ENCODE measurements around the gene MINDY4.

MINDY4 gene

GRCh38 chr7:30902466-30902865 is 131.2 kb downstream of the MINDY4 start:
- H3K4me3 ChIP-seq (ENCODE audit: low read length) = no peak overlapping the region
- DNase-seq (ENCODE audit: low read depth, low spot score) = no peak

GRCh38 chr7:30903146-30903545 is 131.9 kb downstream of the MINDY4 start:
- no peak for DNase-seq (ENCODE audit: low read depth, low spot score)
- H3K4me3 ChIP-seq (ENCODE audit: low read length) = no peak overlapping the region

GRCh38 chr7:30904561-30904960 is 133.3 kb downstream of the MINDY4 start:
- DNase-seq (ENCODE audit: low read depth, low spot score) = no peak
- no peak overlapping the region for H3K4me3 ChIP-seq (ENCODE audit: low read length)

DNA sequence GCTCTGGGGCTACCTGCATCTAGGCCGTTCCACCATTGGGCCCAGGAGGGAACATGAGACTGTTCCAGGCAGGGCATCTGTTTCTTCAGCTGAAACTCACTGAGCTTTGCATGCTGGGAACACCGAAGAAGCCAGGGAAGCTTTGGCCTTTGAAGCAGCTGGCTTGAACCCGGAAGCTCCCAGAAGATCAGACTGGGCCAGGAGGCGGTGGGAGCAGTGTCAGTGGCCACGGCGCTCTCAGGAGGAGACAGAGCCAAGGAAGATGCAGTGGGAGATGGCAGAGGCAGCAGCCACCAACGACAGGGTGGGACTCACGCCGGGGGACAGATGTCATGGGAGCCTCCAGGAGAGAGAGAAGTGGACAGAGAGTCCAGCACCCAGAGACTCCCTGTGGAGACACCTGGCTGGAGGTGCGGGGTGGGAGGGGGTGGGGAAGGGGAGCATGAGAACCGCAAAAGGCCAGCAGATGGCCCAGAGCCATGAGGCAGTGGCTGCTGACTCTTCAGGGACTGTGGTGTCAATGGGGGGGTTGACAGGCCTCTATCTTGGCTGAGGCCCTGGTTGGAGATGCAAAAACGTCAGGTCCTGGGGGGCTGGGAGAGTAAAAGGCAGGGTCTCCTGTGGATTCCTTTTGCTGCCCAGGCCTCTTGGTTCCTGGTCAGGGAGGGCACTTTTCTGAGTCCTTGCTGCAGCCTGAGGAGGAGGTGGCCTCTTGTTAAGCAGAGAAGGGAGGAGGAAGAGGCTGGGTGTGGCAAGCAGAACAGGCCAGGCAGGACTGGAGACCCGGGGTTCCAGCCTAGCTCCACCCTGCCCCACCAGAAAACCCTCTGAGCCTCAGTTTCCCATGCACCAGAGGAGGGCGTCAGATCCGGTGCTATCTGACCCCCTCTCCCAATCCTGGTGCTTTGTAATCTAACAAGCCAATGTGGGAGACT is 134.1 kb downstream of the MINDY4 start:
- no peak overlapping the region for H3K4me3 ChIP-seq (ENCODE audit: low read length)
- DNase-seq (ENCODE audit: low read depth, low spot score) = no peak

DNA sequence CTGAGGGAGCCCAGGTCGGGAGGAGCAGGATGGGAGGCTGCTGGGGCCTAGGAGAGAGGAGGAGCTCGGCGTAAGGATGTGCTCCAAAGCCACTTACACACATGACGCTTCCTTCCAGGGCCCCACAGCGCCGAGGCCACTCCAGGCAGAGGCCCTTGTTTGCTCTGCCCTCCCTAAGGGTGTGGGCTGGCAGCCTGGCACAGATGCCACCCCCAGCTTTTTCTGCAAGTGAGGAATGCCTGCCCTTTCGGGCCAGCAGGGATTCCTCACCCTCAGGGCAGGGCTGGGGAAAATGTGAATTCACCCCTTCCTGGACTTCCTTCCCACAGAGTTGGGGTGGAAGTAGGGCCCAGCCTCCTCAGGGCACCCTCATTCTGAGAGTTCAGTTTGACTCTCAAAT is 134.8 kb downstream of the MINDY4 start:
- H3K4me3 ChIP-seq (ENCODE audit: low read length) = no peak overlapping the region
- DNase-seq (ENCODE audit: low read depth, low spot score) = no peak

DNA sequence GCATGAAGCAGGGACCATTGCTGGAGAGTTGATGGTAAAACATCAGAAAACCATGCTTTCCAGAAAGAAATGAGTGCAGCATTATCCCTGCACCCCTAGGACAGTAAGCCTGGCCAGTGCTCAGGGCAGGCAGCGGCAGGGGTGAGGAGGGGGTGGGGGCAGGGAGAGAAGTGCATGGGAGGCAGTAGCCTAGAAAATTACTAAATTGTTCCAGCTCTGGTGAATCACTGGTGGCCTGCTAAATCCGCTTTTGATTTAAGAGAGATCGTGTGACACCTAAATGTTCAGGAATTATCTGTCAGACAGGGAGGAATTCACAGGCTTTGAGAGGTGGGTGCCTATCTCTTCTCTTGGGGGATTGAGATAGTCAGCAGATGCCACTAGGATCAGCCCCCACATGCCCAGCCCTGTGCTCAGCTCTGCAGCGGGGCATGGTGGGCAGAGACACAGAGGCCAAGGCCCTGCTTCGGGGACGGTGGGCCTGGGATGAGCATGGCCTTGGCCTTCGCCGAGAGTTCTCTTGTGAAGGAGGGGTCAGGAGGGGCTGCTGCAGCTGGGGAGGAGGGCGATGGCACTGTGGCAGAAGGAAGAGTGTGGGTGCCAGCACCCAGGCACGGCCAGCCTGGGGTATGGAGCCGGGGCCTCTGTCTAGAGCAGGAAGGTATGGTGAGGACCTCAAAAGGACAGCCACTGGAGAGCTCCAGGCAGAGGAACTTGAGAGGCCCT is 135.5 kb downstream of the MINDY4 start:
- H3K4me3 ChIP-seq (ENCODE audit: low read length) = no peak overlapping the region
- DNase-seq (ENCODE audit: low read depth, low spot score) = no peak

DNA sequence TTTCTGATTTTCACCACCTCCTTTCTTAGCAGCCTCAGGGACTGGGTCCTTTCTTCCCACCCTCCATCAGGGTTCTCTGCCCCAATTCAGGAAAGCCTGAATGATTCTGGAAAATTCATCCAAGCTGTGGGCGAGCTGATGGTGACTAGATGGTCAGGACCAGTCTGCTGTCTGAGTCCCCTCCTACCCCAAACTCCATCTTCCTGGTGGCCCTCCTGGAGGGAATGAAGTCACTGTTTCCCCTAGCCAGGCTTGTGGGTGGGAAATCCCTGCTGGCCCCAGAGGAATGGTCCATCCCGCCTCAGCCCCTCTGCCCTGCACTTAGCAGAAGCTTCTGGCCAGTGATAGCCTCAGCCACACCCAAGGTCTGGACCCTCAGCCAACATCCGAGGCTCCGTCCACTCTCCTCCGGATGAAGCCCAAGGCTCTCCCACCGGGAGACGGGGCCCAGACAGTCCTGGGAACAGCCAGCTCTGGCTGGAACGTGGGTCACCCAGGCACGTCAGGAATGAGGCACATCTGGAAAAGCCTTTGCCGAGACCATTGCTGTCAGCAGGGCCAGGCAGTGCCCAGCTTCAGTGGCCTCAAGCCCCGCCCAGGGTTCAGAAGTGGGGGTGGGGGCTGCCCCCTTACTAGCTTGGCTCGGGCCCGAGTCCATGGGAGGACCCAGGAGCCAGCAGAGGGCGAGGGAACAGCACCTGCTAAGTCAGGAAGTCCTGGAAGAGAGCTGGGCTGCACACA is 136.5 kb downstream of the MINDY4 start:
- H3K4me3 ChIP-seq (ENCODE audit: low read length) = no peak overlapping the region
- no peak for DNase-seq (ENCODE audit: low read depth, low spot score)

DNA sequence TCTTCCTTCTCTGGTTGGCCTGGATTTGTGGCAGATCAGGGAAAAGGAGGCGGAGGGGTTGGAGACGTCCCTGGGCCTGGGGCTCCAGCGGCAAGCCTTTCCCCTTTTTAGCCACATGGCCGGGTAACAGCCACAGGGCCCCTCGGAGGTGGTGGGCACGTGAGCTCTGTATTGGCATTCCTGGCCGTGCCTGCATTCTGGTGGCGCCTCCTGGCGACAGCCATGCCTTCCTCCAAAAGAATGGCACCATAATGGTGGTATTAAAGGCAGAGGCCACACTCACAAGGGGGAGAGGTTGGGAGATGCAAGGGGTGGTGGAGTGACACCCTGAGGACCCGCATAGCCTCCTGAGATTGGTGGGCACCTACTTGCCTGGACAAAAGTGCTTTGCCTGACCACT is 137.5 kb downstream of the MINDY4 start:
- H3K4me3 ChIP-seq (ENCODE audit: low read length) = no peak overlapping the region
- no peak for DNase-seq (ENCODE audit: low read depth, low spot score)

DNA sequence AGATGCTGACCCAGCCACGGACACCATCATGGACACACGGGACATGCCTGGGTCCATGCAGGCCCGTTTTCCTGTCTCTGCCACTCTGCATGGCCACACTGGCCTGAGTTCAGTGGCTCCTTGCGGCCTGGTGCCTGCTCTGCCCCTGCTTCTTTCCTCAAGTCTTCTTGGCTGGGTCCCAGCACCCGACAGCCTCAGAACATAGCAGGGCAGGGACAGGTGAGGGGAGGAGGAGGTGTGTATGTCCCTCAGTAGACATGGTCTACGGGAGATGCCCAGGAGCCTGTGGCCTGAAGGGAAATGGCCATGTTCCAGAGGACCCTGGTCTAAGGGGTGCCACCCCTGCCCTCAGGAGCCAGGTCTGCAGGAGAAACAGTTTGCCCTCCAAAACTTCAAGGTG is 138.2 kb downstream of the MINDY4 start:
- no peak for DNase-seq (ENCODE audit: low read depth, low spot score)
- H3K4me3 ChIP-seq (ENCODE audit: low read length) = no peak overlapping the region

- no peak for DNase-seq (ENCODE audit: low read depth, low spot score)
Observed at GRCh38 chr7:30910411-30911073, 139.3 kb downstream of the MINDY4 start.

GRCh38 chr7:30911133-30911532 is 139.9 kb downstream of the MINDY4 start:
- H3K4me3 ChIP-seq (ENCODE audit: low read length) = no peak overlapping the region

More at GRCh38 chr7:30910411-30911073, 139.3 kb downstream of the MINDY4 start:
- no peak overlapping the region for H3K4me3 ChIP-seq (ENCODE audit: low read length)

GRCh38 chr7:30911561-30911969 is 140.3 kb downstream of the MINDY4 start, which contains the start of gene AQP1:
AQP1 (plus strand) TSS chr7:30911853; CDS start chr7:30911910, 57 bp downstream.
- no peak for DNase-seq (ENCODE audit: low read depth, low spot score)
- H3K4me3 ChIP-seq (ENCODE audit: low read length) = no peak within 1 kb of the TSS

More at GRCh38 chr7:30911133-30911532, 139.9 kb downstream of the MINDY4 start:
- no peak for DNase-seq (ENCODE audit: low read depth, low spot score)

GRCh38 chr7:30912021-30912730 is 141.0 kb downstream of the MINDY4 start:
- H3K4me3 ChIP-seq (ENCODE audit: low read length) = no peak overlapping the region
- DNase-seq (ENCODE audit: low read depth, low spot score) = no peak

DNA sequence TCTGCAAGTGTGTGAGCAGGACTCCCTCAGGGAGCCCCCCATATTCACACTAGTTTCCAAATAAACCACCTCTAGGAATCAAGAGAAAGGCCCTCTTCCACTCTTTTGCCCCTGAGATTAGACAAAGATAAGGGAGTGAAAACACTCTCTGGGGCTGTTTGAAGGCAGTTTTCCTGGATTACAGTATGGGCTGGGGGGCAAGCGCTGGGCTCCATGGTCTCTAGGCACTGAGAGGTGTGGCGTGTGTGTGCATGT is 141.4 kb downstream of the MINDY4 start:
- DNase-seq (ENCODE audit: low read depth, low spot score) = no peak
- H3K4me3 ChIP-seq (ENCODE audit: low read length) = no peak overlapping the region

DNA sequence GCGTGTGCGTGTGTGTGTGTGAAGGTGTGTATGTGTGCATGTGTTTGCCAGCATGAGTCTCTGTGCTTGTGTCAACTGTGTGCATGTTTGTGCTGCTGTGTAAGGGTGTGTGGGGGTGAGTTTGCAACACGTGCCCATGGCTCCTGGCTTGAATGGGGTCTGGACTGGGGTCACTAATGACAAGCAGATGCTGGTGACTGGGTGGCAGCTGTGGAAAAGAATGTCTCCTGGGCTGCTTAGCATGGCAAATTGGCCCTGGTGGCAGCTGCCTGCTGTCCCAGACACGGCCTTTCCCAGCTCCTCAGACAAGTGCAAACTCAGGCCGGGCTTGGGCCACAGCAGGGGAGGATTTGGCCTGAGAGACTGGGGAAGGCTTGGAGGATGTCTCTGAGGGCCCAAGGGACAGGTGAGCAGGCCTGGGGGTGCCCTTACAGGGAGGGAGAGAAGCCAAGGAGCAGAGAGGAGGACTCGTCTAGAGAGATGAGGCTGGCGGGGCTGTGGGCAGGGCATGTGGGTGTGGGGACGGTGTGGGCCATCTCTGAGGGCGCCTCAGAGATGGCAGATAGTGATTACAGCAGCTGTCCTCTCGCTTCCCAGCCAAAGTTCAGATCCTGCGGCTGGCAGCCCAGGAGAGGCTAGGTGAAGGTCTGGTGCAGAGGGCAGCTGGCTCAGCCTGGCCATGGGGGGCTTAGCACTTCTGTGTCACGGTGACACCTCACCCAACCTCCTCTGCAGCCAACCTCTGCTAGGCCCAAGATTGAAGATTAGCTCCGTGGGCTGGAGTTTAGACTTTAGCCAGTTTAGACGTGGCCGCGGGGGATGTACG is 142.0 kb downstream of the MINDY4 start:
- H3K4me3 ChIP-seq (ENCODE audit: low read length) = no peak overlapping the region
- no peak for DNase-seq (ENCODE audit: low read depth, low spot score)

DNA sequence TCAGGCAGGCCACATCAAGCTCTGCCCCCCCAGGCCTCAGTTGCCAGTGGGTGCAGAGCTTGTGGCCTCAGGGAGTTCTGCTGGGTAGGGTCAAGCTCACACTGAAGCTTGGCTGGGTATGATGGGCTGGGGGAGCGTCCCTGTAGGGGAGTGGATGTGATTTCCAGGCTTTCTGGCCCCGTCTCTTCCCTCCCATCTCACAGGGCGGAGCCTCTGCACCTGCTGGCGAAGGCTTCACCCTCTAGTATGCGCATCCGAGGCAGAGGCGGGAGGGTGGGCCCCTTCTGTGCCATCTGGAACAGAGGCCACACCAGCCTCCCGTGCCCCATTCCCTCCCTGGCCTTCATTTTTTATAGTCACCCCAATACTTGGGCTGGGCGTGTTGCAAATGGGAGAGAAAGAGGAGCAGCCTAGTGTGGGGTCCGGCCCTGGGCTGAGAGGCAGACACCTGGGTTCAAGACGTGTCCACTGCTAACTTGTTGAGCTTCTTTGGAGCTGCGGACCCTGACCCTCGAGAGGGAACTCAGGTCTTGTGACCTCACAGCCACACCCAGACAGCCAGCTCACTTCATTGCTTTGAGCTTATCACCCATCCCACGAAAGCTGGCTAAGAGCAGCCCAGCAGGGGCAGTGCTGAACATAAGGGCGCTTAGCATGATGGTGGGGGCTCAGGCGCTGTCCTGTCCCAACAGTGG is 142.8 kb downstream of the MINDY4 start:
- no peak overlapping the region for H3K4me3 ChIP-seq (ENCODE audit: low read length)
- DNase-seq (ENCODE audit: low read depth, low spot score) = no peak

GRCh38 chr7:30914596-30914995 is 143.4 kb downstream of the MINDY4 start:
- no peak overlapping the region for H3K4me3 ChIP-seq (ENCODE audit: low read length)
- DNase-seq (ENCODE audit: low read depth, low spot score) = no peak
